ENCODE results near the gene ATP5F1C.

Gene ATP5F1C

DNA sequence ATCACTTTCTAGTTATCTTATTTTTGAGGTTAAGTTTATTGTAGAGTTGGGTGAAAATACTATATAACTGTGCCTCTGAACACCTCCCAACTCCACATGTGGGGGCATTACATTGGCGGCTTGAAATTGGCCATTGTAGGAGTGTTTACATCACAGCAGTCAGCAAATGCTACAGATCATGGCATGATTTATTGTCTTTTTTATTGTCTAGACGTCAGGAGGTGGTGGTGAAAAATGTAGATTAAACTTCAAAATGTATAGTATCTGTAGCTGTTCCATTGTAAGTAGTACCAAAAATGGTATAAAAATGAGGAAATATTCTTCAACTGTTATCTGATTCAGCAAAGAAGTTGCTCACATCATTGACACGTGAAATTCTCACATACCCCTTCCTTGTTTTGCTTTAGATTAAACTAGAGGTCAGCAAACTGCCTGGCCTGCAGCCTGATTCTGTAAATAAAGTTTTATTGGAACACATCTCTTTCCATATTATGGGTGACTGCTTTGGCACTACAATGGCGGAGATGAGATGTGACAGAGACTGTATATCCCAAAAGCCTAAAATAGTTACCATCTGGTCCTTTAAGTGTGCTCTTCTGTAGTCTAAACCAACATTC, 65.4 kb downstream of the ATP5F1C start:
- no peak for DNase-seq (ENCODE audit: extremely low spot score)
- POLR2A ChIA-PET: no interaction called here
- CTCF ChIA-PET: no interaction called here
- TF ChIP-seq, protein P1, sequence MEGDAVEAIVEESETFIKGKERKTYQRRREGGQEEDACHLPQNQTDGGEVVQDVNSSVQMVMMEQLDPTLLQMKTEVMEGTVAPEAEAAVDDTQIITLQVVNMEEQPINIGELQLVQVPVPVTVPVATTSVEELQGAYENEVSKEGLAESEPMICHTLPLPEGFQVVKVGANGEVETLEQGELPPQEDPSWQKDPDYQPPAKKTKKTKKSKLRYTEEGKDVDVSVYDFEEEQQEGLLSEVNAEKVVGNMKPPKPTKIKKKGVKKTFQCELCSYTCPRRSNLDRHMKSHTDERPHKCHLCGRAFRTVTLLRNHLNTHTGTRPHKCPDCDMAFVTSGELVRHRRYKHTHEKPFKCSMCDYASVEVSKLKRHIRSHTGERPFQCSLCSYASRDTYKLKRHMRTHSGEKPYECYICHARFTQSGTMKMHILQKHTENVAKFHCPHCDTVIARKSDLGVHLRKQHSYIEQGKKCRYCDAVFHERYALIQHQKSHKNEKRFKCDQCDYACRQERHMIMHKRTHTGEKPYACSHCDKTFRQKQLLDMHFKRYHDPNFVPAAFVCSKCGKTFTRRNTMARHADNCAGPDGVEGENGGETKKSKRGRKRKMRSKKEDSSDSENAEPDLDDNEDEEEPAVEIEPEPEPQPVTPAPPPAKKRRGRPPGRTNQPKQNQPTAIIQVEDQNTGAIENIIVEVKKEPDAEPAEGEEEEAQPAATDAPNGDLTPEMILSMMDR (IDR thresholded peaks at IDR 0.05; ENCODE audit: control extremely low read depth, extremely low read depth, low read depth, missing control alignments): no peak

DNA sequence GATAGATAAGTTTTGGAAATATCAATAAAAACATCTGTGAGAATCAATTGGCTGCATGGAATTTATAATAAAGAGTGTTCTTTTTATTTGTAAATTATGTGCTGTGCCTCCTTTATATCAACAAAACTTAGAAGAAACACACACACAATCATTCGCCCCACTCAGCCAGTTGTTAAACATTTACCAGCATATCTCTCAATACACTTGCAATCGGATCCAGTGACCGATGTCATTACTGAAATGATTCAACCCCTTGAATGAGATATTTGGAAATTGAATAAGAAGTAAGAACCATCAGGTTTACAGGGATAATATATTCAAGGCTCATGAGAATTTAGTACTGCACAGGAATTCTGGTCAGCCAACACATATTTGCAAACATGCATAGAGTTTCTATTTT, 65.9 kb downstream of the ATP5F1C start:
- POLR2A ChIA-PET: no interaction called here
- TF ChIP-seq, protein P1 (IDR thresholded peaks at IDR 0.05; ENCODE audit: control extremely low read depth, extremely low read depth, low read depth, missing control alignments): no peak
- DNase-seq (ENCODE audit: extremely low spot score): no peak
- CTCF ChIA-PET: no interaction called here

DNA sequence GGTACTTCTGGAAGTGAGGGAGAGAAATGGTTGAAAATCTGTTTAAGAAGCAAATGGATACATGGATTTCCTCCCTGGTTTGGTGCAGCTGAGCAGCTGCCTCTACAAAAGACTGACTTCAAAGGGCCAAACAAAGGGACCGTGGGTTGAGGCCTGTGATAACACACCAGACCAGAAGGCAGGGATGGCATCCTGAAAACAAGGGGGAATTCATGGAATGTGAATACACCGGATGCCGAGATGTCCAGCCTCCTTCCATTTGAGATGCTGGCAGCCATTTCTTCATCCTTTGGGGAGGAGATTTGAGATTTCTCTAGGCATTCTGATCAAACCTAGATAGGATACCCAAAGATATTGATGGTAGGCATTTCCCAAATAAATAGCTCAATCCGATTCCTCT, 67.2 kb downstream of the ATP5F1C start:
- POLR2A ChIA-PET: no interaction called here
- no peak for DNase-seq (ENCODE audit: extremely low spot score)
- CTCF ChIA-PET: interaction anchor here (1.6 kb wide), 1 partner anchor 12 kb away, joined by 3 read pairs; no protein-coding TSS in a partner anchor
- TF ChIP-seq, protein P1 (IDR thresholded peaks at IDR 0.05; ENCODE audit: control extremely low read depth, extremely low read depth, low read depth, missing control alignments): no peak

DNA sequence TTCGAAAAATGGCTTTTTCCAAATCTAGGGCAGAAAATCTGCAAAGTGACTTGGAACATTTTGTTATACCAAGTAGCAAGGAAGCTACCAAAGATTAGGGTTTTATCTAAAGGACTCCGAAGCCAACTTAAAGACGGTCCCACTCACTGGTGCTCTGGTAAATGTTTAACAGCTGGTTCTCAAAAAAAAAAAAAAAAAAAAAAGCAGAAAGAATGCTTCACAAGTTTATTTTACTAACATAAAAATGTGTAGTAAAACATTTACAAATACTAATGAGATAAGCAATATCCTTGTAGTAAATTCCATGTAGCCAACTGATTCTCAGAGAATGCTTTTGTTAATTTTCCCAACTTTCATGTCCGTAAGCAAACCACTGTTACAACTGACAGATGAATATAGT, 68.7 kb downstream of the ATP5F1C start:
- no peak for DNase-seq (ENCODE audit: extremely low spot score)
- CTCF ChIA-PET: interaction anchor here (1.6 kb wide), 1 partner anchor 14 kb away, joined by 3 read pairs; no protein-coding TSS in a partner anchor
- POLR2A ChIA-PET: no interaction called here
- TF ChIP-seq, protein P1 (IDR thresholded peaks at IDR 0.05; ENCODE audit: control extremely low read depth, extremely low read depth, low read depth, missing control alignments): no peak

GRCh38 chr10:7857262-7857661, 69.3 kb downstream of the ATP5F1C start:
- TF ChIP-seq, protein P1 (IDR thresholded peaks at IDR 0.05; ENCODE audit: control extremely low read depth, extremely low read depth, low read depth, missing control alignments): no peak
- ChIA-PET POLR2A (interaction anchor here (0.5 kb wide), 1 partner anchor 27 kb away, joined by 6 read pairs; no protein-coding TSS in a partner anchor), CTCF (interaction anchor here (0.9 kb wide), 1 partner anchor 12 kb away, joined by 3 read pairs; no protein-coding TSS in a partner anchor)
- no peak for DNase-seq (ENCODE audit: extremely low spot score)

Data from GM10248 (cell line).